ENCODE results near the gene KLF17. TPM values are rescaled to one million over a fixed set of nuclear protein-coding genes. Genes with fewer than 3 reads are reported as not detected.

KLF17 gene
- total and polyA plus RNA-seq, 4 donors: 0.13 to 0.33 (median 0.16) TPM

DNA sequence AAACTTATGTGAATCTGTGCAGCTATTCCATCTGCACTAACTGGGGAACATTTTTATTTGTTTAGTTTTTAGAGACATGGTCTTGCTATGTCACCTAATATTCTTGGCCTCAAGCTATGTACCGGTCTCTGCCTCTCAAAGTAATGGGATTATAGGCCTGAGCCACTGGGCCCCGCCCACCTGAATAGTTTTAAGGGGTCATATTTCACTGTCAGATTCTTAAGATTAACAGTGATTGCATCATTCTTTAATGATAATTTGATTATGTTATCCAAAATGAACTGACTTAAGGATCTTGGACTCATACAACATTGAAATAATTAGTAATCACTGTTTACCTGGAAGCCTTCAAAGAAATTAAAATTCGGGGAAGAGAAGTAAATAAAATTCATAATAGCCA is 35.4 kb downstream of the KLF17 start:
- Histone ChIP-seq H3K4me1 (ENCODE audit: control insufficient read depth in 1 of 2, insufficient read depth in 2 of 2, low read length in 2 of 2) (no peaks in the 10 kb centered on the region), H3K9me3 (ENCODE audit: control insufficient read depth, low read length) (no peaks in the 10 kb centered on the region), H3K4me3 (ENCODE audit: low read length in 2 of 2) (no peak overlapping the region), H3K27me3 (ENCODE audit: control insufficient read depth in 1 of 2, insufficient read depth in 2 of 2, low read length in 1 of 2) (no peaks in the 10 kb centered on the region), H3K36me3 (ENCODE audit: control insufficient read depth in 1 of 2, insufficient read depth in 2 of 2, low read length in 1 of 2) (no peaks in the 10 kb centered on the region), H3K27ac (ENCODE audit: low read depth in 1 of 2, low read length in 2 of 2) (no peak overlapping the region)
- intact Hi-C loops (cut with DNase I): no loop called here
- WGBS, 2 donors: 84 to 91% methylated on average over 3 of the region's 3 CpGs
- DNase-seq (no peak), ATAC-seq (ENCODE audit: low FRiP score) (no peak)

GRCh38 chr1:44157903-44158302 is 39.3 kb downstream of the KLF17 start:
- Histone ChIP-seq H3K27me3 (ENCODE audit: control insufficient read depth in 1 of 2, insufficient read depth in 2 of 2, low read length in 1 of 2) (no peaks in the 10 kb centered on the region), H3K9me3 (ENCODE audit: control insufficient read depth, low read length) (no peaks in the 10 kb centered on the region), H3K4me3 (ENCODE audit: low read length in 2 of 2) (no peak overlapping the region), H3K4me1 (ENCODE audit: control insufficient read depth in 1 of 2, insufficient read depth in 2 of 2, low read length in 2 of 2) (no peaks in the 10 kb centered on the region), H3K27ac (ENCODE audit: low read depth in 1 of 2, low read length in 2 of 2) (no peak overlapping the region), H3K36me3 (ENCODE audit: control insufficient read depth in 1 of 2, insufficient read depth in 2 of 2, low read length in 1 of 2) (no peaks in the 10 kb centered on the region)
- WGBS, 2 donors: 96 to 99% methylated on average over 1 of the region's 1 CpG
- intact Hi-C loops (cut with DNase I): no loop called here
- no peak for ATAC-seq (ENCODE audit: low FRiP score)
- no peak for DNase-seq

DNA sequence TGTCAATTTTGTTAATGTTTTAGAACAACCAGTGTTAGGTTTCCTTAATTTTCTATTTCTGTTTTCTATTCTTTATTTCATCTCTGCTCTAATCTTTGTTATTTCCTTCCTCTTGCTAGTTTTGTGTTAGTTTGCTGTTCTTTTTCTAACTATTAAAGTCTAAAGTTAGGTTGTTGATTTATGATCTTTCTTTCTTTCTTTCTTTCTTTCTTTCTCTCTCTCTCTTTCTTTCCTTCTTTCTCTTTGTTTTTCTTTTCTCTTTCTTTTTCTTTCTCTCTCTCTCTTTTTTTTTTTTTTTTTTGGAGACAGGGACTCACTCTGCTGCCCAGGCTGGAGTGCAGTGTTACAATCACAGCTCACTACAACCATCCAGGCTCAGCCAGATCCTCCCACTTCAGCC is 40.2 kb downstream of the KLF17 start:
- Histone ChIP-seq H3K9me3 (ENCODE audit: control insufficient read depth, low read length) (no peaks in the 10 kb centered on the region), H3K27me3 (ENCODE audit: control insufficient read depth in 1 of 2, insufficient read depth in 2 of 2, low read length in 1 of 2) (no peaks in the 10 kb centered on the region), H3K36me3 (ENCODE audit: control insufficient read depth in 1 of 2, insufficient read depth in 2 of 2, low read length in 1 of 2) (no peaks in the 10 kb centered on the region), H3K4me3 (ENCODE audit: low read length in 2 of 2) (no peak overlapping the region), H3K27ac (ENCODE audit: low read depth in 1 of 2, low read length in 2 of 2) (no peak overlapping the region), H3K4me1 (ENCODE audit: control insufficient read depth in 1 of 2, insufficient read depth in 2 of 2, low read length in 2 of 2) (no peaks in the 10 kb centered on the region)
- DNase-seq (no peak), ATAC-seq (ENCODE audit: low FRiP score) (no peak)
- intact Hi-C loops (cut with DNase I): no loop called here

DNA sequence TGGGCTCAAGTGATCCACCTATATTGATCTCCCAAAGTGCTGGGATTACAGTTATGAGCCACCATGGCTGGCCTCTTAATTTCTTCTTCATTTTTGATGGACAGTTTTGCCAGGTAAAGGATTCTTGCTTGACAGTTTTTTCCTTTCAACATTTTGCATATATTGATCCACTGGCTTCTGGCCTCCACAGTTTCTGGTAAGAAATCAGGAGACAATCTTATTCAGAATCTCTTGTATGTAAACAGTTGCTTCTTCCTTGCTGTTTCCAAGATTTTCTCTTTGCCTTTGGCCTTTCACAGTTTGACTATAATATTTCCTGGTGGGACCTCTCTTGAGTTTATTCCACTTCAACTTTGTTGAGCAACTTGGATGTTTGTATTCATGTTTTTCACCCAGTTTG is 42.9 kb downstream of the KLF17 start:
- no peak overlapping the region for H3K27ac ChIP-seq (ENCODE audit: low read depth in 1 of 2, low read length in 2 of 2)
- H3K36me3 ChIP-seq (ENCODE audit: control insufficient read depth in 1 of 2, insufficient read depth in 2 of 2, low read length in 1 of 2): no peaks in the 10 kb centered on the region
- no peak overlapping the region for H3K4me3 ChIP-seq (ENCODE audit: low read length in 2 of 2)
- DNase-seq (no peak), ATAC-seq (ENCODE audit: low FRiP score) (no peak)
- no peaks in the 10 kb centered on the region for H3K4me1 ChIP-seq (ENCODE audit: control insufficient read depth in 1 of 2, insufficient read depth in 2 of 2, low read length in 2 of 2)
- H3K9me3 ChIP-seq (ENCODE audit: control insufficient read depth, low read length): no peaks in the 10 kb centered on the region
- no peaks in the 10 kb centered on the region for H3K27me3 ChIP-seq (ENCODE audit: control insufficient read depth in 1 of 2, insufficient read depth in 2 of 2, low read length in 1 of 2)
- intact Hi-C loops (cut with DNase I): no loop called here

- Histone ChIP-seq H3K27me3 (ENCODE audit: control insufficient read depth in 1 of 2, insufficient read depth in 2 of 2, low read length in 1 of 2) (no peaks in the 10 kb centered on the region), H3K4me1 (ENCODE audit: control insufficient read depth in 1 of 2, insufficient read depth in 2 of 2, low read length in 2 of 2) (no peaks in the 10 kb centered on the region), H3K9me3 (ENCODE audit: control insufficient read depth, low read length) (no peaks in the 10 kb centered on the region), H3K4me3 (ENCODE audit: low read length in 2 of 2) (no peak overlapping the region), H3K27ac (ENCODE audit: low read depth in 1 of 2, low read length in 2 of 2) (no peak overlapping the region), H3K36me3 (ENCODE audit: control insufficient read depth in 1 of 2, insufficient read depth in 2 of 2, low read length in 1 of 2) (no peaks in the 10 kb centered on the region)
- intact Hi-C loops (cut with DNase I): no loop called here
- 93 to 94% methylated on average over 5 of the region's 5 CpGs for WGBS, 2 donors
- ATAC-seq (ENCODE audit: low FRiP score) (no peak), DNase-seq (no peak)
Measured at GRCh38 chr1:44168520-44169098, 50.0 kb downstream of the KLF17 start.

- intact Hi-C loops (cut with DNase I): no loop called here
- WGBS, 2 donors: 96 to 97% methylated on average over 3 of the region's 3 CpGs
- H3K36me3 ChIP-seq (ENCODE audit: control insufficient read depth in 1 of 2, insufficient read depth in 2 of 2, low read length in 1 of 2): no peaks in the 10 kb centered on the region
Measured at GRCh38 chr1:44170281-44170823, 51.7 kb downstream of the KLF17 start.

DNA sequence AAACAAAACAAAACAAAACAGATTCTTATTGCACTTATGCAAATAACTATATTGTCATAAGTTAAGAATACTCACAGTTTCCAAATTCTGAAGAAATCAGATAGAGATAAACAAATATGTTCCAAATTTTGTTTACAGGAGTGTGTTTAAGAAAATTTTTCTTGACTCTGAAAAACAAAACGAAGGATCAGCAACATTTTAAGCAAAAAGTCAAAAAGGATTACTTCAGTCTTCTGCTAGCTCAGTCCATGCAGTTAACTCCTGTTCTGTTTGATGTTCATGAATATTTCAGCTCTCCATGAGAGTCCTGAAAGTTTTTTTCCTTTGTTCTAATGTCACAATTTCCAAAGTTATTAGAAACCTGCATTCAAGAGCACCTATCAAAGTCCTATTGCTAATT is 56.0 kb downstream of the KLF17 start:
- intact Hi-C loops (cut with DNase I): no loop called here
- H3K4me3 ChIP-seq (ENCODE audit: low read length in 2 of 2): no peak overlapping the region
- H3K27me3 ChIP-seq (ENCODE audit: control insufficient read depth in 1 of 2, insufficient read depth in 2 of 2, low read length in 1 of 2): no peaks in the 10 kb centered on the region
- no peaks in the 10 kb centered on the region for H3K9me3 ChIP-seq (ENCODE audit: control insufficient read depth, low read length)
- WGBS, 2 donors: 71 to 77% methylated on average over 1 of the region's 1 CpG
- H3K36me3 ChIP-seq (ENCODE audit: control insufficient read depth in 1 of 2, insufficient read depth in 2 of 2, low read length in 1 of 2): no peaks in the 10 kb centered on the region
- no peak overlapping the region for H3K27ac ChIP-seq (ENCODE audit: low read depth in 1 of 2, low read length in 2 of 2)
- no peaks in the 10 kb centered on the region for H3K4me1 ChIP-seq (ENCODE audit: control insufficient read depth in 1 of 2, insufficient read depth in 2 of 2, low read length in 2 of 2)
- no peak for DNase-seq
- no peak for ATAC-seq (ENCODE audit: low FRiP score)

More at GRCh38 chr1:44170281-44170823, 51.7 kb downstream of the KLF17 start:
- H3K27ac ChIP-seq (ENCODE audit: low read depth in 1 of 2, low read length in 2 of 2): no peak overlapping the region
- DNase-seq: no peak
- no peaks in the 10 kb centered on the region for H3K27me3 ChIP-seq (ENCODE audit: control insufficient read depth in 1 of 2, insufficient read depth in 2 of 2, low read length in 1 of 2)
- no peaks in the 10 kb centered on the region for H3K4me1 ChIP-seq (ENCODE audit: control insufficient read depth in 1 of 2, insufficient read depth in 2 of 2, low read length in 2 of 2)
- no peaks in the 10 kb centered on the region for H3K9me3 ChIP-seq (ENCODE audit: control insufficient read depth, low read length)
- H3K4me3 ChIP-seq (ENCODE audit: low read length in 2 of 2): no peak overlapping the region
- no peak for ATAC-seq (ENCODE audit: low FRiP score)

Other genes with a start within 250 kb of the KLF17 start
- gene ARTN, start 185.0 kb upstream of the KLF17 start, total RNA-seq: 1 to 10 TPM; 1.8 to 4.9 TPM
- 1 to 10 TPM in 1 of 2 donors, not detected in 1; 2.1 TPM for gene ARTN, start 185.0 kb upstream of the KLF17 start, polyA plus RNA-seq
- 10 to 100 TPM; 19.4 to 22.5 TPM for gene IPO13, start 171.9 kb upstream of the KLF17 start, total RNA-seq
- 10 to 100 TPM in 1 of 2 donors, 1 to 10 TPM in 1; 9.8 to 29.2 TPM for gene IPO13, start 171.9 kb upstream of the KLF17 start, polyA plus RNA-seq
- gene DPH2, start 148.8 kb upstream of the KLF17 start, total RNA-seq: 10 to 100 TPM; 11.8 to 14.7 TPM
- gene DPH2, start 148.8 kb upstream of the KLF17 start, polyA plus RNA-seq: 10 to 100 TPM in 1 of 2 donors, 1 to 10 TPM in 1; 6.0 to 15.8 TPM
- 10 to 100 TPM; 77.9 to 79.8 TPM for gene ATP6V0B, start 143.9 kb upstream of the KLF17 start, total RNA-seq
- 100 to 1,000 TPM; 109 to 119 TPM for gene ATP6V0B, start 143.9 kb upstream of the KLF17 start, polyA plus RNA-seq
- 10 to 100 TPM; 31.8 to 32.2 TPM for gene B4GALT2, start 139.6 kb upstream of the KLF17 start, total RNA-seq
- 10 to 100 TPM; 34.8 to 40.2 TPM for gene B4GALT2, start 139.6 kb upstream of the KLF17 start, polyA plus RNA-seq
- 1 to 10 TPM; 2.6 to 6.0 TPM for gene CCDC24, start 127.2 kb upstream of the KLF17 start, total RNA-seq
- 10 to 100 TPM in 1 of 2 donors, 1 to 10 TPM in 1; 5.8 to 29.7 TPM for gene CCDC24, start 127.2 kb upstream of the KLF17 start, polyA plus RNA-seq
- 10 to 100 TPM in 1 of 2 donors, 1 to 10 TPM in 1; 5.5 to 18.9 TPM for gene SLC6A9, start 87.4 kb upstream of the KLF17 start, total RNA-seq
- 1 to 10 TPM; 1.3 to 7.5 TPM for gene SLC6A9, start 87.4 kb upstream of the KLF17 start, polyA plus RNA-seq
- not detected for gene KLF18, start 22.8 kb downstream of the KLF17 start, total RNA-seq
- gene KLF18, start 22.8 kb downstream of the KLF17 start, polyA plus RNA-seq: not detected
- gene DMAP1, start 94.7 kb downstream of the KLF17 start, total RNA-seq: 10 to 100 TPM; 30.1 to 36.4 TPM
- 100 to 1,000 TPM in 1 of 2 donors, 10 to 100 TPM in 1; 21.8 to 134 TPM for gene DMAP1, start 94.7 kb downstream of the KLF17 start, polyA plus RNA-seq
- 10 to 100 TPM; 44.2 to 45.5 TPM for gene ERI3, start 236.4 kb downstream of the KLF17 start, total RNA-seq
- gene ERI3, start 236.4 kb downstream of the KLF17 start, polyA plus RNA-seq: 10 to 100 TPM; 31.4 to 55.2 TPM

Data from aorta (tissue), 5 donors.